Hematopoietic multipotent progenitor cell (in vitro differentiated cells): ENCODE data around the gene LTBR. TPM values are rescaled to one million over a fixed set of nuclear protein-coding genes. Genes with fewer than 3 reads are reported as not detected.
"Not testable (repeated sequence)": the region's sequence is repeated elsewhere in the genome, so short reads cannot be mapped to it uniquely, and the experiment has no call there.

Source experiments
- DNase-seq, 3 donors: peaks; one replicate each; pipeline ENCODE4 v3.0.0-alpha.2; 2011 to 2015; ENCODE audit warnings: low read depth in 2 of 3, low spot score in 2 of 3
- total RNA-seq: library from RNA; depleted of rRNA; stranded (reverse); fragments of >200 nt; gene quantifications from one replicate; pipeline ENCODE4 v1.2.3, GENCODE V29; 2012

Gene LTBR
- total RNA-seq, 1 donor: 60.6 TPM

- peak; percentile 73 to 96 (median 89) for DNase-seq
Measured at GRCh38 chr12:6423267-6424007, 39.5 kb downstream of the LTBR start.

GRCh38 chr12:6424008-6424347, 40.0 kb downstream of the LTBR start:
- DNase-seq: no peak

- DNase-seq: peak in 1 of 3 donors; percentile 27
Measured at GRCh38 chr12:6424866-6425265, 40.9 kb downstream of the LTBR start.

GRCh38 chr12:6425590-6426531, 41.9 kb downstream of the LTBR start:
- peak in 1 of 3 donors; percentile 29 for DNase-seq

GRCh38 chr12:6426882-6427671, 43.1 kb downstream of the LTBR start:
- DNase-seq: peak; percentile 59 to 79 (median 77)

- DNase-seq: not testable (repeated sequence)
Measured at GRCh38 chr12:6427796-6428195, 43.8 kb downstream of the LTBR start.

GRCh38 chr12:6428326-6428725, 44.4 kb downstream of the LTBR start:
- DNase-seq: no peak

GRCh38 chr12:6430124-6430989, 46.4 kb downstream of the LTBR start:
- DNase-seq: peak in 2 of 3 donors; percentile 86 to 95

- no peak for DNase-seq
Measured at GRCh38 chr12:6432991-6433390, 49.0 kb downstream of the LTBR start.

GRCh38 chr12:6434205-6435140, 50.5 kb downstream of the LTBR start:
- no peak for DNase-seq

- DNase-seq: no peak
Measured at GRCh38 chr12:6435961-6436715, 52.2 kb downstream of the LTBR start.

- DNase-seq: no peak
Measured at GRCh38 chr12:6437586-6437985, 53.6 kb downstream of the LTBR start.

- DNase-seq: no peak
Measured at GRCh38 chr12:6438345-6438744, 54.4 kb downstream of the LTBR start.

GRCh38 chr12:6440391-6440790, 56.4 kb downstream of the LTBR start:
- DNase-seq: no peak
